Fibroblast of mammary gland (primary cell): ENCODE data around the gene NDUFB2.

Experiments
- DNase-seq: peaks from one replicate; pipeline ENCODE4 v3.0.0-alpha.2; 2010; ENCODE audit warnings: low read depth
- H3K4me3 ChIP-seq: 2 replicates; pipeline ENCODE4 v1.5.1; 2011; ENCODE audit warnings: low read depth, mild to moderate bottlenecking, low read length, moderate library complexity; ENCODE audit not compliant: control insufficient read depth
- TF ChIP-seq, protein P1 (sequence below): conservative IDR thresholded peaks from 2 replicates; pipeline ENCODE4 v1.5.1; 2011; ENCODE audit warnings: low read depth, low read length, inconsistent platforms; ENCODE audit not compliant: control insufficient read depth, insufficient read depth

NDUFB2 gene

DNA sequence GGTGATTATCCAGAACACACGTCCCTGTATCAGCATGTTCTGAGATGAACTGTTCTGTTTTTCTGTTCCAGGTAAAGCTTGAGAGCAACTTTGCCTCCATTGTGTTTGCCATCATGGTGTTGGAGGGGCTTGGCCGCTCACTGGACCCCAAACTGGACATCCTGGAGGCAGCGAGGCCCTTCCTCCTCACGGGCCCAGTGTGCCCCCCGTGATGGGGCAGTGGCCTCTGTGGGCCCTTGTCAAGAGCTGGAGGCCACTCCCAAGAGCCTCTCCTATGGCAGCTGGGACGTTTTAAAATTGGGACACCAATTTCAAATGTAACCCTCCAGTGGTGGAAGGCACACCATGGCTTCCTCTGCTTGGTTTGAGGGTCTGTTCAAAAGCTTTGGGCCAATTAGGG, 1.9 kb upstream of the NDUFB2 start:
- no peak overlapping the region for H3K4me3 ChIP-seq
- TF ChIP-seq, protein P1, sequence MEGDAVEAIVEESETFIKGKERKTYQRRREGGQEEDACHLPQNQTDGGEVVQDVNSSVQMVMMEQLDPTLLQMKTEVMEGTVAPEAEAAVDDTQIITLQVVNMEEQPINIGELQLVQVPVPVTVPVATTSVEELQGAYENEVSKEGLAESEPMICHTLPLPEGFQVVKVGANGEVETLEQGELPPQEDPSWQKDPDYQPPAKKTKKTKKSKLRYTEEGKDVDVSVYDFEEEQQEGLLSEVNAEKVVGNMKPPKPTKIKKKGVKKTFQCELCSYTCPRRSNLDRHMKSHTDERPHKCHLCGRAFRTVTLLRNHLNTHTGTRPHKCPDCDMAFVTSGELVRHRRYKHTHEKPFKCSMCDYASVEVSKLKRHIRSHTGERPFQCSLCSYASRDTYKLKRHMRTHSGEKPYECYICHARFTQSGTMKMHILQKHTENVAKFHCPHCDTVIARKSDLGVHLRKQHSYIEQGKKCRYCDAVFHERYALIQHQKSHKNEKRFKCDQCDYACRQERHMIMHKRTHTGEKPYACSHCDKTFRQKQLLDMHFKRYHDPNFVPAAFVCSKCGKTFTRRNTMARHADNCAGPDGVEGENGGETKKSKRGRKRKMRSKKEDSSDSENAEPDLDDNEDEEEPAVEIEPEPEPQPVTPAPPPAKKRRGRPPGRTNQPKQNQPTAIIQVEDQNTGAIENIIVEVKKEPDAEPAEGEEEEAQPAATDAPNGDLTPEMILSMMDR: no peak
- no peak for DNase-seq

GRCh38 chr7:140695381-140695780, 1.1 kb upstream of the NDUFB2 start:
- no peak overlapping the region for H3K4me3 ChIP-seq
- no peak for DNase-seq
- TF ChIP-seq, protein P1: no peak

DNA sequence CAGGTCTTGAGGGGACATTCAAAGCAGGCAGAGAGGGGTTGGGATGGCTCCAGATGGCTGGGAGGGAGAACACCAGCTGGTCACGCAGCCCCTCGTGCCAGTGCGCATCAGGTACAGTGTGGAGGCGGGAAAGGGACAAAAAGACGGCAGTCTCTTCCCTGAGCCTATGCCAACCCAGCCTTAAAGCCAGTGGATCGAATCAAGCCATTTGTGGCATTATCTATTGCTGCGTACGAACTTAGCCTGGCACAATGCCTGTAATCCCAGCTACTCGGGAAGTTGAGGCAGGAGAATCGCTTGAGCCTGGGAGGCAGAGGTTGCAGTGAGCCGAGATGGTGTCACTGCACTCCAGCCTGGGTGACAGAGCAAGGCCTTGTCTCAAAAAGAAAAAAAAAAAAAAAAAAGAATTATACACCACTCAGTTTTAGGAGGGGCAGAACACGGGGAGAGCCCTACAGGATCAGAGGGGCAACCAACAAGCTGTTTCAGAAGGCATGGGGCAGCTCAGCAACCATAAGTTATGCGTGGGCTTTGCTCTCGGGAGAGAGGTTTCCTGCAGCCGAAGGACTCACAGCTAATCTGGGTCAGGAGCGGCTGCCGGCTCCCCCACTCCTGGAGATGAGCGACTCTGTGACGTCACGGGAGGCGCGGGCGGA, 356 bp upstream of the NDUFB2 start:
- peak; percentile 88 for DNase-seq
- TF ChIP-seq, protein P1: no peak

DNA sequence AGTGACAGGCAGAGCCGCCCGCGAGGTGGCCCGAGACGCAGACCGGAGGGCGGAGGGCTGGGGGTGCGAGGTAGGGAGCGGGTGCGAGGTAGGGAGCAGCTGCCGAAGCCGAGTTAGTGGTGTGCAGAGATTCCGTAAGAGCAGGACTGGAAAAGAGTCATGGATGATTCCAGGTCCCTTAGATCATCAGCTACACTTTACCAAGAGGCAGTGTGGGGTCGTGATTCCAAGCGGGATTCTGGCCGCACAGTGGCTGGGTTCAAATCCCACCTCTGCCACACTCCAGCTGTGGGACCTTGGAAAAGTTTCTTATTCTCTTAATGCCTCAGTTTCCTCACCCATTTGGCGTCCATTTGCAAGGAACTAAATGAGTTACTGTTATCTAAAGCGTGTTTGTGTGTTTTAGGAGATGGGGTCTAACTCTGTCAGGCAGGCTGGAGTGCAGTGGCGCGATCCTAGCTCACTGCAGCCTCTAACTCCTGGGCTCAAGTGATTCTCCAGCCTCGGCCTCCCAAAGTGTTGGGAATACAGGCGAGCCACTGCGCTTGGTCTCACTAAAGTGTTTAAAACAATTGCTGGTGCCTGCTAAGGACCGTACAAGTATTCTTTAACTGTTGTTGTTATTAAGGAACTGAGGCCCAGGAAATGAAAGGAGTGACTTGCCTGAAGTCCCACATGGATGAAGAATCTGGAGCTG, 1.1 kb downstream of the NDUFB2 start:
- TF ChIP-seq, protein P1: no peak
- peak overlapping the region; percentile 87 for H3K4me3 ChIP-seq
- peak; percentile 54 for DNase-seq

More for the DNA sequence above, 356 bp upstream of the NDUFB2 start:
- H3K4me3 ChIP-seq: peak overlapping the region; percentile 87

GRCh38 chr7:140698477-140698876, 2.0 kb downstream of the NDUFB2 start:
- no peak for DNase-seq
- H3K4me3 ChIP-seq: no peak overlapping the region
- TF ChIP-seq, protein P1: no peak

- no peak overlapping the region for H3K4me3 ChIP-seq
- no peak for DNase-seq
- TF ChIP-seq, protein P1: no peak
These were observed 6.3 kb downstream of the NDUFB2 start for GRCh38 chr7:140702774-140703173.
